Skin of body (tissue), 2 donors: ENCODE data around the gene VWA3B. TPM values are rescaled to one million over a fixed set of nuclear protein-coding genes. Genes with fewer than 3 reads are reported as not detected.
"Not testable (repeated sequence)": the region's sequence is repeated elsewhere in the genome, so short reads cannot be mapped to it uniquely, and the experiment has no call there.

Source experiments
- DNase-seq: peaks from one replicate; lab custom pipeline; 2025; lab: John Stamatoyannopoulos, UW
- total RNA-seq: library from RNA; depleted of rRNA; stranded (reverse); fragments of >200 nt; gene quantifications from one replicate; pipeline ENCODE4 v1.2.3, GENCODE V29; 2014

The VWA3B gene
- total RNA-seq, 1 donor from 2014 or later, result not detected

GRCh38 chr2:98087447-98088020 is 567 bp downstream of the VWA3B start:
- no peak for DNase-seq

GRCh38 chr2:98088261-98088660 is 1.3 kb downstream of the VWA3B start:
- no peak for DNase-seq

GRCh38 chr2:98089941-98090340 is 3.0 kb downstream of the VWA3B start:
- no peak for DNase-seq

GRCh38 chr2:98090951-98091350 is 4.0 kb downstream of the VWA3B start:
- DNase-seq, result no peak

GRCh38 chr2:98091738-98092137 is 4.8 kb downstream of the VWA3B start:
- DNase-seq, result no peak

- DNase-seq, result no peak
These were observed 6.2 kb downstream of the VWA3B start for GRCh38 chr2:98093146-98093545.

- DNase-seq, result no peak
These were observed 6.6 kb downstream of the VWA3B start for GRCh38 chr2:98093611-98094010.

GRCh38 chr2:98099939-98100743 is 13.2 kb downstream of the VWA3B start:
- no peak for DNase-seq

GRCh38 chr2:98102315-98102714 is 15.3 kb downstream of the VWA3B start:
- DNase-seq, result not testable (repeated sequence)

GRCh38 chr2:98102878-98103277 is 15.9 kb downstream of the VWA3B start:
- no peak for DNase-seq

- no peak for DNase-seq
These were observed 21.1 kb downstream of the VWA3B start for GRCh38 chr2:98108110-98108509.

GRCh38 chr2:98110741-98111140 is 23.8 kb downstream of the VWA3B start:
- no peak for DNase-seq

GRCh38 chr2:98114643-98115330 is 27.8 kb downstream of the VWA3B start:
- DNase-seq, result no peak

- DNase-seq, result no peak
These were observed 31.2 kb downstream of the VWA3B start for GRCh38 chr2:98118161-98118560.

GRCh38 chr2:98118852-98119251 is 31.9 kb downstream of the VWA3B start:
- DNase-seq, result no peak

- DNase-seq, result no peak
These were observed 34.2 kb downstream of the VWA3B start for GRCh38 chr2:98121149-98121548.

GRCh38 chr2:98122524-98122923 is 35.6 kb downstream of the VWA3B start:
- DNase-seq, result no peak

GRCh38 chr2:98123286-98123685 is 36.3 kb downstream of the VWA3B start:
- DNase-seq, result no peak

GRCh38 chr2:98126061-98126460 is 39.1 kb downstream of the VWA3B start:
- no peak for DNase-seq

- DNase-seq, result no peak
These were observed 40.4 kb downstream of the VWA3B start for GRCh38 chr2:98127229-98127989.

GRCh38 chr2:98128556-98129109 is 41.7 kb downstream of the VWA3B start:
- no peak for DNase-seq
